SK-N-SH (cell line): ENCODE data around the gene PUS1.

Experiments
- CTCF ChIP-seq: fragments of 200-600 bp; sonication (generic); IDR thresholded peaks from 2 replicates; pipeline ENCODE4 v1.6.1; 2017; ENCODE audit warnings: antibody characterized with exemption, mild to moderate bottlenecking, moderate library complexity
- EP300 ChIP-seq, 2 experiments: IDR thresholded peaks; 2 replicates each; pipeline versions ENCODE4 v1.4.0 to v1.6.1; 2012; ENCODE audit warnings: borderline replicate concordance in 1 of 2, low read depth in 1 of 2, low read length in 1 of 2
- EZH2phosphoT487 ChIP-seq: fragments of 200-600 bp; sonication (generic); IDR thresholded peaks from 2 replicates; pipeline ENCODE4 v1.6.1; 2017; ENCODE audit warnings: low read depth, mixed run types, mild to moderate bottlenecking, antibody characterized with exemption, moderate library complexity, borderline replicate concordance
- FOXJ3 ChIP-seq: sonication (generic); formaldehyde crosslinking; IDR thresholded peaks from 2 replicates; pipeline ENCODE4 v1.5.1; 2020; ENCODE audit warnings: mild to moderate bottlenecking, missing genetic modification reagents
- FOXM1 ChIP-seq: IDR thresholded peaks from 2 replicates; pipeline ENCODE4 v1.4.0; 2012; ENCODE audit warnings: low read depth, mild to moderate bottlenecking
- JUND ChIP-seq: IDR thresholded peaks from 2 replicates; pipeline ENCODE4 v1.4.0; 2012
- NRF1 ChIP-seq: IDR thresholded peaks from 2 replicates; pipeline ENCODE4 v1.6.1; 2012; ENCODE audit warnings: low read depth, mild to moderate bottlenecking, low read length

GRCh38 chr12:131930510-131930909 lies 1.4 kb downstream of the PUS1 start:
- no peak for TF ChIP-seq CTCF
- no peak for TF ChIP-seq FOXJ3 (CRISPR knock-in tag)
- no peak for TF ChIP-seq EZH2phosphoT487
- TF ChIP-seq JUND = no peak
- no peak for TF ChIP-seq EP300 (IDR thresholded peaks at IDR 0.05; ENCODE audit: borderline replicate concordance in 1 of 2, low read depth in 1 of 2, low read length in 1 of 2)
- no peak for TF ChIP-seq NRF1
- TF ChIP-seq FOXM1 = no peak
